PC-3 (cell line): Measurements from ENCODE around the gene FOXN3. TPM values are rescaled to one million over a fixed set of nuclear protein-coding genes. Genes with fewer than 3 reads are reported as not detected.

Experiments
- ATAC-seq: fragments of 200-7000 bp; cut with Tn5 transposase; 2 replicates; pipeline ENCODE4 v1.9.1; 2020; ENCODE audit warnings: mild to moderate bottlenecking, moderate library complexity
- BruUV-seq: library from RNA; stranded (reverse); fragments of 400-500 nt; replicated peaks from 2 replicates; lab custom pipeline; 2021; lab: Mats Ljungman, UMichigan
- CTCF ChIA-PET: fragments of 300-600 bp; sonication (Branson Sonifier 250); formaldehyde crosslinking; loops from one replicate; lab custom pipeline; 2022; ENCODE audit warnings: antibody characterized with exemption; lab: Charles Lee
- POLR2A ChIA-PET: fragments of 300-600 bp; sonication (Branson Sonifier 250); formaldehyde crosslinking; loops from one replicate; lab custom pipeline; 2022; ENCODE audit warnings: antibody characterized with exemption; ENCODE audit not compliant: unreplicated experiment; lab: Charles Lee
- DNase-seq: peaks from one replicate; pipeline ENCODE4 v3.0.0-alpha.2; 2015
- H2AFZ ChIP-seq: fragments of 300-600 bp; sonication (generic); 2 replicates; pipeline ENCODE4 v1.6.0; 2016; ENCODE audit warnings: antibody characterized with exemption, low read length
- H3F3A ChIP-seq: fragments of 300-600 bp; sonication (generic); one replicate; pipeline ENCODE4 v1.6.0; 2017; ENCODE audit warnings: antibody characterized with exemption, low read length, control low read depth, mild to moderate bottlenecking; ENCODE audit not compliant: unreplicated experiment
- H3K27ac ChIP-seq: fragments of 300-600 bp; sonication (generic); 2 replicates; pipeline ENCODE4 v1.5.1; 2016; ENCODE audit warnings: mild to moderate bottlenecking, low read length
- H3K27me3 ChIP-seq: fragments of 300-600 bp; sonication (generic); 2 replicates; pipeline ENCODE4 v1.6.1; 2016; ENCODE audit warnings: low read length, mixed read lengths
- H3K36me3 ChIP-seq: fragments of 300-600 bp; sonication (generic); 2 replicates; pipeline ENCODE4 v1.6.1; 2016; ENCODE audit warnings: low read depth, mixed run types, low read length, mixed read lengths
- H3K4me1 ChIP-seq: fragments of 300-600 bp; sonication (generic); 2 replicates; pipeline ENCODE4 v1.5.1; 2016; ENCODE audit warnings: low read length; ENCODE audit not compliant: insufficient read depth
- H3K4me2 ChIP-seq: fragments of 300-600 bp; sonication (generic); 2 replicates; pipeline ENCODE4 v1.6.0; 2016; ENCODE audit warnings: low read length
- H3K4me3 ChIP-seq: fragments of 300-600 bp; sonication (generic); 2 replicates; pipeline ENCODE4 v1.5.1; 2016; ENCODE audit warnings: mild to moderate bottlenecking, low read length, mixed read lengths
- H3K79me2 ChIP-seq: fragments of 300-600 bp; sonication (generic); 2 replicates; pipeline ENCODE4 v1.6.1; 2017; ENCODE audit warnings: low read length, mixed read lengths
- H3K9ac ChIP-seq: fragments of 300-600 bp; sonication (generic); 2 replicates; pipeline ENCODE4 v1.6.0; 2016; ENCODE audit warnings: mild to moderate bottlenecking, low read length
- H3K9me2 ChIP-seq: fragments of 300-600 bp; sonication (generic); replicated peaks from 2 replicates; pipeline ENCODE4 v1.6.1; 2016; ENCODE audit warnings: mixed run types, low read length, mixed read lengths
- H3K9me3 ChIP-seq: fragments of 300-600 bp; sonication (generic); 2 replicates; pipeline ENCODE4 v1.6.1; 2016; ENCODE audit warnings: low read length, mixed read lengths
- H4K20me1 ChIP-seq: fragments of 300-600 bp; sonication (generic); 2 replicates; pipeline ENCODE4 v1.6.1; 2016; ENCODE audit warnings: low read length, mixed read lengths
- EZH2 ChIP-seq: fragments of 300-600 bp; sonication (generic); IDR thresholded peaks from one replicate; pipeline ENCODE4 v1.6.1; 2017; ENCODE audit warnings: antibody characterized with exemption, mild to moderate bottlenecking, low read length; ENCODE audit not compliant: unreplicated experiment
- EZH2phosphoT487 ChIP-seq: fragments of 300-600 bp; sonication (generic); IDR thresholded peaks from 2 replicates; pipeline ENCODE4 v1.6.1; 2018; ENCODE audit warnings: mild to moderate bottlenecking, antibody characterized with exemption, low read length, borderline replicate concordance
- intact Hi-C: fragments of 100-400 bp; cut with micrococcal nuclease; formaldehyde crosslinking; loops from 2 replicates; pipeline ENCODE4 v1.9.0; 2023
- total RNA-seq: library from RNA; depleted of rRNA; stranded (reverse); fragments of >200 nt; gene quantifications from 2 replicates; pipeline ENCODE4 v1.2.3, GENCODE V29; 2014
- TF ChIP-seq, protein P1 (sequence below): fragments of 300-600 bp; sonication (generic); conservative IDR thresholded peaks from 2 replicates; pipeline ENCODE4 v1.5.1; 2017; ENCODE audit warnings: antibody characterized with exemption, low read depth, mild to moderate bottlenecking, low read length

FOXN3 gene
- total RNA-seq, 1 experiment from 2014 or later, result 13.3 TPM

DNA sequence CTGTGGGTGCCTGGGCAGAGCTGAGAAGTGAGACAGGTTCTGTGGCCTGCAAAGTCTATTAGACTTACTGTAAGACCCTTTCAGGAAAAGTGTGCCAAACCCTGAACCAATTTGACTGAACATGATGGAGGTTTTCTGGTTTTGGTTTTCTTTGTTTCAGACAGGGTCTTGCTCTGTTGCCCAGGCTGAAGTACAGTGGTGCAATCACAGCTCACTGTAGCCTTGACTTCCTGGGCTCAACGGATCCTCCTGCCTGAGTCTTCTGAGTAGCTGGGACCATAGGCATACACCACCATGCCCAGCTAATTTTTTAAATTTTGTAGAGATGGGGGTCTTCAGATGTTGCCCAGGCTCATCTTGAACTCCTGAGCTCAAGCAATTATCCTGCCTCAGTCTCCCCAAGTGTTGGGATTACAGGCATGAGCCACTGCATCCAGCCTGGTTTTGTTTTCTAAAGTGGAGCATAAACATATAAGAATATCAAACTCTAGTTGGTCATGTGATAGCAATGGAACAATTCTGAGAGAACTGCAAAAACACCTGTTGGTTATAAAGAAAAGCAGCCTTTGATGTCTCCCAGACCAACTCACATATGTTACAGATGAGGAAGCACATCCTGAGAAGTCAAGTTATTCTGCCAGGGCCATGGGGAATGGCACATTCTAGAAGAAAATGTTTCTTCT is 166.9 kb downstream of the FOXN3 start:
- no peak for ATAC-seq
- Histone ChIP-seq H3K79me2 (no peaks in the 10 kb centered on the region), H3K27ac (no peak overlapping the region), H3K9me3 (no peaks in the 10 kb centered on the region), H3K4me1 (peaks cover 35% of the 10 kb centered on the region), H3K27me3 (no peaks in the 10 kb centered on the region), H3F3A (peaks cover 6% of the 10 kb centered on the region), H3K36me3 (no peaks in the 10 kb centered on the region), H3K4me3 (no peak overlapping the region), H3K9me2 (no peaks in the 10 kb centered on the region), H3K9ac (no peak overlapping the region), H4K20me1 (no peaks in the 10 kb centered on the region), H2AFZ (no peak overlapping the region), H3K4me2 (peak overlapping the region; percentile 76)
- intact Hi-C loops, result loop anchor here (5.0 kb wide), 2 partner anchors 47 to 167 kb away; partner anchors contain the start of gene FOXN3
- TF ChIP-seq, protein P1, sequence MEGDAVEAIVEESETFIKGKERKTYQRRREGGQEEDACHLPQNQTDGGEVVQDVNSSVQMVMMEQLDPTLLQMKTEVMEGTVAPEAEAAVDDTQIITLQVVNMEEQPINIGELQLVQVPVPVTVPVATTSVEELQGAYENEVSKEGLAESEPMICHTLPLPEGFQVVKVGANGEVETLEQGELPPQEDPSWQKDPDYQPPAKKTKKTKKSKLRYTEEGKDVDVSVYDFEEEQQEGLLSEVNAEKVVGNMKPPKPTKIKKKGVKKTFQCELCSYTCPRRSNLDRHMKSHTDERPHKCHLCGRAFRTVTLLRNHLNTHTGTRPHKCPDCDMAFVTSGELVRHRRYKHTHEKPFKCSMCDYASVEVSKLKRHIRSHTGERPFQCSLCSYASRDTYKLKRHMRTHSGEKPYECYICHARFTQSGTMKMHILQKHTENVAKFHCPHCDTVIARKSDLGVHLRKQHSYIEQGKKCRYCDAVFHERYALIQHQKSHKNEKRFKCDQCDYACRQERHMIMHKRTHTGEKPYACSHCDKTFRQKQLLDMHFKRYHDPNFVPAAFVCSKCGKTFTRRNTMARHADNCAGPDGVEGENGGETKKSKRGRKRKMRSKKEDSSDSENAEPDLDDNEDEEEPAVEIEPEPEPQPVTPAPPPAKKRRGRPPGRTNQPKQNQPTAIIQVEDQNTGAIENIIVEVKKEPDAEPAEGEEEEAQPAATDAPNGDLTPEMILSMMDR, result no peak
- TF ChIP-seq EZH2phosphoT487, result no peak
- TF ChIP-seq EZH2, result no peak
- ChIA-PET POLR2A (no interaction called here), CTCF (no interaction called here)
- no TSS peak for BruUV-seq
- no peak for DNase-seq

DNA sequence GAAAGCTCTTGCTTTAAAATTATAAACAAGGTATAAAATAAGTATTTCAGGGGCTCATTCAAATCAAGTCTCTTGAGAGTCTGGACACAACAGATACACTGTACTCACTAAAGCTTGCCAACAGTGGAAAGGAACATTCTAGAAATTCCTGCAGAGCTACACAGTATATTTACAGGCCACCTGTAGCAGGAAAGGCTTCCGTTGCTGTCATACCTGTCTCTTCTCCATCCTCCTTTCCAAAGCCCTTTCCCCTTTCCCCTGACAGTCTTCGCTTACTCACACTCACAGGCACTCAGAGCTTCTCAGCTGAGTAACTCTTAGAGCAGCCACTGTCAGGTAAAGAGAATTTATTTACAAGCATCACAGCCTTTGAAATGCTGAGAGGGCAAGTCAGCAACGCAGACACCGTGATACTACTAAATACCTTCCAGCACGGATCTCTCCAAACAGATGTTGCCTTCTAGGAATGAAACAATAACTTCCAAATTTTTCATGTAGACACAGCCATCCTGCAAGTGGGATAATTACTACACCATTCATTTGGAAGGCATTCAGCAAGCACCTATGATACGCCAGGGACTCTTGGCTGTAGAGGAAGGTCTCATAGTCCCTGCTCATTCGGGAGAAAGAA is 167.9 kb downstream of the FOXN3 start:
- peak overlapping the region; percentile 39; the same call in 1 of the 2 replicates for H3K4me3 ChIP-seq
- CTCF ChIA-PET, result interaction anchor here (0.6 to 0.7 kb wide), 2 partner anchors 208 to 696 kb away, joined by 3 read pairs; no protein-coding TSS in a partner anchor

More for the DNA sequence above, 167.9 kb downstream of the FOXN3 start:
- Histone ChIP-seq H3K9me2 (no peaks in the 10 kb centered on the region), H3K4me1 (peaks cover 35% of the 10 kb centered on the region), H3K27me3 (no peaks in the 10 kb centered on the region), H4K20me1 (no peaks in the 10 kb centered on the region), H2AFZ (no peak overlapping the region), H3K27ac (peak overlapping the region; percentile 23; the same call in 1 of the 2 replicates), H3K36me3 (no peaks in the 10 kb centered on the region), H3K9ac (no peak overlapping the region), H3K79me2 (no peaks in the 10 kb centered on the region), H3K9me3 (no peaks in the 10 kb centered on the region), H3K4me2 (peak overlapping the region; percentile 76), H3F3A (peaks cover 6% of the 10 kb centered on the region)
- ATAC-seq, result peak; percentile 97
- POLR2A ChIA-PET, result no interaction called here
- no TSS peak for BruUV-seq
- TF ChIP-seq, protein P1, result no peak
- TF ChIP-seq EZH2phosphoT487, result no peak
- TF ChIP-seq EZH2, result no peak
- peak; percentile 94 for DNase-seq
- intact Hi-C loops, result loop anchor here (5.0 kb wide), 2 partner anchors 48 to 168 kb away; partner anchors contain the start of gene FOXN3
